ENCODE measurements around the gene APBA2. TPM values are rescaled to one million over a fixed set of nuclear protein-coding genes. Genes with fewer than 3 reads are reported as not detected.

The APBA2 gene
- total RNA-seq, 1 donor from 2014 or later = 26.4 TPM

- H3K27ac Mint-ChIP-seq (ENCODE audit: unreplicated experiment) = no peak overlapping the region
- H3K4me1 Mint-ChIP-seq (ENCODE audit: low read depth) = peaks cover 27% of the 10 kb centered on the region
- TF ChIP-seq CTCF (IDR thresholded peaks at IDR 0.05) = no peak
- no peaks in the 10 kb centered on the region for H3K27me3 Mint-ChIP-seq (ENCODE audit: low read depth)
- no peak overlapping the region for H3K4me3 Mint-ChIP-seq (ENCODE audit: unreplicated experiment)
- H3K36me3 Mint-ChIP-seq (ENCODE audit: low read depth) = peaks cover 2% of the 10 kb centered on the region
- no peak for DNase-seq (ENCODE audit: low spot score)
- H3K9me3 Mint-ChIP-seq (ENCODE audit: low read depth) = no peaks in the 10 kb centered on the region
Measured at GRCh38 chr15:29053006-29053405, 167.2 kb downstream of the APBA2 start.

GRCh38 chr15:29053661-29054131, 167.9 kb downstream of the APBA2 start:
- H3K36me3 Mint-ChIP-seq (ENCODE audit: low read depth) = peaks cover 2% of the 10 kb centered on the region
- H3K4me1 Mint-ChIP-seq (ENCODE audit: low read depth) = peaks cover 27% of the 10 kb centered on the region
- no peak overlapping the region for H3K4me3 Mint-ChIP-seq (ENCODE audit: unreplicated experiment)
- TF ChIP-seq CTCF (IDR thresholded peaks at IDR 0.05) = no peak
- no peak overlapping the region for H3K27ac Mint-ChIP-seq (ENCODE audit: unreplicated experiment)
- H3K27me3 Mint-ChIP-seq (ENCODE audit: low read depth) = no peaks in the 10 kb centered on the region
- no peaks in the 10 kb centered on the region for H3K9me3 Mint-ChIP-seq (ENCODE audit: low read depth)
- no peak for DNase-seq (ENCODE audit: low spot score)

GRCh38 chr15:29054171-29055045, 168.6 kb downstream of the APBA2 start:
- H3K27me3 Mint-ChIP-seq (ENCODE audit: low read depth) = no peaks in the 10 kb centered on the region
- peaks cover 5% of the 10 kb centered on the region for H3K9me3 Mint-ChIP-seq (ENCODE audit: low read depth)
- H3K36me3 Mint-ChIP-seq (ENCODE audit: low read depth) = peaks cover 4% of the 10 kb centered on the region
- DNase-seq (ENCODE audit: low spot score) = no peak
- H3K4me3 Mint-ChIP-seq (ENCODE audit: unreplicated experiment) = no peak overlapping the region
- peaks cover 27% of the 10 kb centered on the region for H3K4me1 Mint-ChIP-seq (ENCODE audit: low read depth)
- H3K27ac Mint-ChIP-seq (ENCODE audit: unreplicated experiment) = no peak overlapping the region
- TF ChIP-seq CTCF (IDR thresholded peaks at IDR 0.05) = no peak

GRCh38 chr15:29055876-29056275, 170.1 kb downstream of the APBA2 start:
- TF ChIP-seq CTCF (IDR thresholded peaks at IDR 0.05) = no peak
- no peak for DNase-seq (ENCODE audit: low spot score)
- Mint-ChIP-seq H3K27ac (ENCODE audit: unreplicated experiment) (no peak overlapping the region), H3K9me3 (ENCODE audit: low read depth) (peaks cover 5% of the 10 kb centered on the region), H3K27me3 (ENCODE audit: low read depth) (no peaks in the 10 kb centered on the region), H3K4me1 (ENCODE audit: low read depth) (peaks cover 20% of the 10 kb centered on the region), H3K4me3 (ENCODE audit: unreplicated experiment) (no peak overlapping the region), H3K36me3 (ENCODE audit: low read depth) (peaks cover 4% of the 10 kb centered on the region)

- Mint-ChIP-seq H3K27me3 (ENCODE audit: low read depth) (no peaks in the 10 kb centered on the region), H3K4me1 (ENCODE audit: low read depth) (peaks cover 17% of the 10 kb centered on the region), H3K4me3 (ENCODE audit: unreplicated experiment) (no peak overlapping the region), H3K9me3 (ENCODE audit: low read depth) (peaks cover 5% of the 10 kb centered on the region), H3K36me3 (ENCODE audit: low read depth) (peaks cover 4% of the 10 kb centered on the region), H3K27ac (ENCODE audit: unreplicated experiment) (no peak overlapping the region)
- TF ChIP-seq CTCF (IDR thresholded peaks at IDR 0.05) = no peak
- no peak for DNase-seq (ENCODE audit: low spot score)
Measured at GRCh38 chr15:29056839-29057450, 171.2 kb downstream of the APBA2 start.

All from chondrocyte (in vitro differentiated cells).